Fibroblast of skin of left biceps (primary cell): ENCODE results near the gene HRAS.
"Not testable (repeated sequence)": the region's sequence is repeated elsewhere in the genome, so short reads cannot be mapped to it uniquely, and the experiment has no call there.

Experiments
- DNase-seq, 2 experiments: peaks; one replicate each; pipeline ENCODE4 v3.0.0-alpha.2; 2013; ENCODE audit warnings: low read depth in 2 of 2

HRAS gene

GRCh38 chr11:532986-533585 is 2.3 kb downstream of the HRAS start:
- no peak for DNase-seq

- DNase-seq = no peak
These were observed 2.8 kb downstream of the HRAS start for GRCh38 chr11:532527-532985.

GRCh38 chr11:531919-532526 is 3.4 kb downstream of the HRAS start:
- DNase-seq = no peak

GRCh38 chr11:530960-531831 is 4.2 kb downstream of the HRAS start:
- DNase-seq = no peak

GRCh38 chr11:529728-530411 is 5.5 kb downstream of the HRAS start:
- no peak for DNase-seq

- DNase-seq = no peak
These were observed 6.3 kb downstream of the HRAS start for GRCh38 chr11:528815-529727.

- DNase-seq = no peak
These were observed 7.1 kb downstream of the HRAS start for GRCh38 chr11:528166-528814.

- no peak for DNase-seq
These were observed 9.2 kb downstream of the HRAS start for GRCh38 chr11:526192-526591.

- DNase-seq = no peak
These were observed 14.1 kb downstream of the HRAS start for GRCh38 chr11:521177-521688.

GRCh38 chr11:520428-521176 is 14.8 kb downstream of the HRAS start:
- DNase-seq = no peak

GRCh38 chr11:518463-519202 is 16.7 kb downstream of the HRAS start:
- DNase-seq = peak; percentile 73 to 77

GRCh38 chr11:516918-517685 is 18.3 kb downstream of the HRAS start:
- DNase-seq = not testable (repeated sequence)

GRCh38 chr11:516400-516799 is 19.0 kb downstream of the HRAS start:
- no peak for DNase-seq

GRCh38 chr11:515131-515530 is 20.2 kb downstream of the HRAS start:
- DNase-seq = no peak

- DNase-seq = no peak
These were observed 20.8 kb downstream of the HRAS start for GRCh38 chr11:514606-515005.

- no peak for DNase-seq
These were observed 22.4 kb downstream of the HRAS start for GRCh38 chr11:512761-513595.

- DNase-seq = no peak
These were observed 26.4 kb downstream of the HRAS start for GRCh38 chr11:508956-509355.
